Activated gamma-delta T cell treated with Interleukin-2 at 50 U/mL for 16 hours (primary cell): ENCODE results near the gene NKX1-1.
A peak's percentile ranks its signal among the peaks of the same experiment; 100 is the strongest.
"Not testable (repeated sequence)": the region's sequence is repeated elsewhere in the genome, so short reads cannot be mapped to it uniquely, and the experiment has no call there.

Experiments
- DNase-seq: peaks from one replicate; pipeline ENCODE4 v3.0.0-alpha.2; 2020

The NKX1-1 gene

DNA sequence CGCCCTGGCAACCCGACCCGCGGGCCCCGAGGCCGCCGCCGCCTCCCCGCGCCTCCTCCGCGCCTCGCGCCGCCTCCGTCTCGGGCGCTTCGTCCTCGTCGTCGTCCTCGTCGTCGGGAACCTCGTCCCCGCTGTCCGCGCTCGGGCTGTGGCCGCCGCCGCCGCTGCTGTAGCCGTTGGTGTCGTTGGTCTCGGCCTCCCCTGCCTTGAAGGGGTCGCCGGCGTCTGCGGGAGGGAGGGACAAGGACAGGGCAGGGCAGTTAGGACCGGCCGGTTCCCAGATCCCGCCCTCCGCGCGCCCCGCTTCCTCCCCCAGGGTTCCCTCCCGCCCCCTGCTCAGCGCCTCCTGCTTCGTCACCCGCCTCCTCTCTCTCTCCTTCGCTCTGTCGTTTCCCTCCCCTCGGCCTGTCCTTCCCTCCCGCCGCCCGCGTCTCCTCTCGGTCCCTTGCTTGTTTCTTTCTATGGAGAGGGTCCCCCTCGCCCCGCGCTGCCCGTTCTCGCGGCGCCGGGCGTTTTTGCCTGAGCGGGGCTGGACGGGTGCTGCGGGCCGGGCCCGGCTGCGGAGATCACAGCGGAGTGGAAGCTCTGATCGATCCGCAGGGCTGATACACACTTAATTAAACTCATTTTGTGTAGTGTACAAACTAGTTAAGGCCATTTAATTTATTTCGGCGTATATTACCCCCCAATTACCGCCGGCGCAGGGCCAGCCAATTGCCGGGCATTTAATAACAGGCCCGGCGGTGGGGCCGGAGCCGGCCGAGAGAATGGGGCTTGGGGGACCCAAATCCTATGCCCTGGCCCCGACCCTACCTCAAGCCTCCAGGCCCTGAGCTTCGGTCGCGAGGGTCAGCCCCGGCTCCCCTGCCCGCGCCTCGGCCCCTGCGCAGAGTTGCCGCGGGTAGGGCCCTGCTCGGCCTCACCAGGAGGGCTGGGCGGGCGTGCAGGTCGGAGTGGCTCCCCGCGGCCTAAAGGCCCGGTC, 2.4 kb downstream of the NKX1-1 start:
- peak; percentile 3 for DNase-seq

DNA sequence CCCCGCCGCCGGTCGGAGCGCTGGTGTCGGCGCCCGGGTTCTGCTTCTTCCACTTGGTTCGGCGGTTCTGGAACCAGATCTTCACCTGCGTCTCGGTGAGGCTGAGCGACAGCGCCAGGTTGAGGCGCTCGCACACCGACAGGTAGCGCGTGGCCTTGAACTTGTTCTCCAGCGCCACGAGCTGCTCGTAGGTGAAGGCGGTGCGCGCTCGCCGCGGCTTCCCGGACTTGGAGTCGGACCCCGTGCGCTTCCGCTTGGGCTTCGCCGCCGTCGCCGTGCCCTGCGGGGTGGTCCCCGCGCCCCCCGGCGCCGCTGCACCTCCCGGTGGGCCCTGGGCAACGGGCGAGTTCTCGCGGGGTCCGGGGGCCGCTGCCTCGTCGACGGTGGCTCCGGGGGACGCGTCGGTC, 3.1 kb downstream of the NKX1-1 start:
- no peak for DNase-seq

DNA sequence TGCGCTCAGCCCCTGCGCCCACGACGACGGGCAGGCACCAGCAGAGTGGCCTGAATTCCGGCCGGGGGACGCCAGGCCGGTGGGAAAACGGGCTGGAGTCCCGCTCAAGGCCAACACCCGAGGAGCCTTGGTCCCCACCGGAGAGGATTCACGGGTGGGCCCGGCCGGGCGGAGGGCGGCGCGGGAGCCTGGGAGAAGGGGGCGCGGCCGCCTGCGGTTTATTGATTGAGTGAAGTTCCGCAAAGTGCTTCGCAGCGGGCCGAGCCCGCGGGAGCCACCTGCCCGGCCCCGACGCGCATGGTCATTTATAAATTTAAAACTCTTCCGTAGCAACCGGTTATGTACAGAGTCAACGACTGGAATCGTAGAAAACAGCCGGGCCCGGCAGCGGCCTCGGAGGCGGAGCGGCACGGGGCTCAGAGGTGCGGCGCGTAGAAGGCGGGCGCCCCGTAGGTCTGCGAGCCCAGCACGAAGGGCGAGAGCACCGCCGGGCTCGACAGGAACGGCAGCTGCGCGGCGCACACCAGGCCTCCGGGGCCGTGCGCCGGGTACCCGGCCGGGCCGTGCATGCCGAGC, 3.6 kb downstream of the NKX1-1 start:
- DNase-seq: peak; percentile 1

DNA sequence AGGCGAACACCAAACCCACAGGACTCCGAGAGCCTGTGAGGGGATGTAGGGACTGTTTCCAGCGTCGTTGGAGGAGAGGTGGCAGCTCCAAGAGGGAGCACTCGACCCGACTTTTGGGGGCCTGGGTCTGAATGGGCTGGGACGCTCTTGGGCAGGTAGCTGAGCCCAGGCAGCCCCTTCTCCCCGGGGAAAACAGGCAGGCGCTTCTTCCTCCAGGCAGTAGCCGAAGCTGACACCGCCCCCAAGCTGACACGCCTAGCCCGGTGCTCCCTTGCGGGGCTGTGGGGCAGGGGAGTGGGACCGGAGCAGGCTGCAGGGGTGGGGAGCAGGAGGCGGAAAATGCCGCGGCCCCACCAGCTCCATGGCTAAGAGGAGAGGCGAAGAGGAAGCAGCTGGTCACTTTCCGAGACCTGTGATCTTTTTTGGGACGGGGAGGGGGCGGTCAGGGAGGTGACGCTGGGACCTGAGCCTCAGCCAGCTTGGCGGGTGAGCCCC, 4.2 kb downstream of the NKX1-1 start:
- peak; percentile 2 for DNase-seq

DNA sequence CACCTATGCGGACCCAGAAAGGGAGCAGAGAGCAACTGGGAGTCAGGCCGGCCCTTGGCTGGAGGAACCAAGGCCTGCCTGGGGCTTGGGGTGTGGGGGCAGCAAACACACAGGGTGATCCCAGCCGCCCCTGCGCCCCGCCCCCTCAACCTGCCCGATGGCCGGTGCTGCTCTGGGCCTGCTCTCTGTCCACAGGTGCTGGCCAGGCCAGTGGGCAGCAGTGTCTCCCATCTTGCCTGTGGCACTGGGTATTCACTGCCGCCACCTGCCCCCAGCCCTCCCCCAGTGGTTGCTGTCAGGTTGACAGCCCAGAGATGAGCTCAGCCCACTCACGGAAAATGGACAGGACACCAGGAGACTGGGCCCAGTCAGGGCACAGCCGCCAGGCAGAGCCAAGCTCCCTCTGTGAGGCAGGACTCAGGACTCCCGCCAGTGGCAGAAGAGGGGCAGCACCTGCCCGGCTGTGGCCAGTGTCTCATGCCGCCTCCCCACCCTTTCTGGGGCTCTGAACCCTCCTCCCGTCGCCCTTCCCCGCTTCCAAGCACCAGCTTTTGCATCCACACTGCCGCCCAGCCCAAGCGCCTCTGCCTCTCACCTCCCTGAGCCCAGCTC, 4.7 kb downstream of the NKX1-1 start:
- peak; percentile 2 for DNase-seq

DNA sequence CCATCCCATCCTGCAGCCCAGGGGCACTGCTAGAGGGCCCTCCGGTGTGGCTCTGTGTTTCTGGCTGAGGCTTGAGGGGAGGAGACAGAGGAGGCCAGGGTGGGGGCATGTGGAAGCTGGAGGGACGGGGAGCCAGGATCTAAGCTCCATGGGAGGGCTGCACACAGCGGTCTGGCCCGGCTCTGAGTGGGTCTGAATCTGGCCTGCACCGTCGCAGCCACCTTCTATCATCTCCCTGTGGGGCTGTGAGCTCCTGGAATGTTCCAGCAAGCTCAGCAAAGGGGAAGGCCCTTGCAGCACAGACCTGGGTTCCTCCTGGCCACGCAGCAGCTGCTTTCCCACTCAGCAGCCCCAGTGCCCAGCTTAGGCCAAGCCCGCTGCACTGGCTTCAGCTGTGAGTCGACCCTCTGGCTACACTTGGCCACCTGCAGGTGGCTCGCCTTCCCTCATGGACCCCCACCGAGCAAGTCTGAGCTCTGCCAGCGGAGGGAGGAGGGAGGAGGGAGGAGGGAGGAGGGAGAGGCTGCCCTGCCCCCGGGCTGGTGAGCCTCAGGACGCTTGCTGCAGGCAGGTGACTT, 5.3 kb downstream of the NKX1-1 start:
- DNase-seq: peak; percentile 2

DNA sequence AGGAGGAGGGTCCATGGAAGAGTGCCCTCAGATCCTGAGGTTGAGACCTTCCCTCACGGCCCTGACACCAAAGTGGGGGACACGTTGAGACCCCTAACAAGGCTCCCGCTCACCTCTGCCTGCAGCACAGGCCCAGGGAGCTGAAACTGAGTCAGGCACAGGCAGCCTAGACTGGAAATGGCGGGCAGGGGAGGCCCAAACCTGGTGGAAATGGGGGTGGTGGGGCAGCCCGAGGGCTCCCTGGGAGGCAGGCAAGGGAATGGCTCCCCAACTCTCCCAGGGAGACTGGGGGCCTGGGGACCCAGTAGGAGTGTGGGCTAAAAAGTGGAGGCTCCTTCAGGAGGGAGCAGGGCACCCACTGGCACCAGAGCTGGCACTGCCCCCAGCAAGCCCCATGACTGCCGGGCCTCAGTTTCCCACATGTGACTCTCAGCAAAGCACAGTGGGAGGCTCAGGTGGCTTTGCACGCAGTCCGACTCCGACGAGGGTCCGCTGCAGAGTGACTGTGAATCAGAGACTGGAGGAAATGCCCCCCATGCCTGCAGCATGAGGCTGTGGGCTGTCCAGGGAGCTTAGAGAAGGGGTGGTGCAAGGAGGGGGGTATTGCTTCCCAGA, 5.9 kb downstream of the NKX1-1 start:
- peak; percentile 2 for DNase-seq

DNA sequence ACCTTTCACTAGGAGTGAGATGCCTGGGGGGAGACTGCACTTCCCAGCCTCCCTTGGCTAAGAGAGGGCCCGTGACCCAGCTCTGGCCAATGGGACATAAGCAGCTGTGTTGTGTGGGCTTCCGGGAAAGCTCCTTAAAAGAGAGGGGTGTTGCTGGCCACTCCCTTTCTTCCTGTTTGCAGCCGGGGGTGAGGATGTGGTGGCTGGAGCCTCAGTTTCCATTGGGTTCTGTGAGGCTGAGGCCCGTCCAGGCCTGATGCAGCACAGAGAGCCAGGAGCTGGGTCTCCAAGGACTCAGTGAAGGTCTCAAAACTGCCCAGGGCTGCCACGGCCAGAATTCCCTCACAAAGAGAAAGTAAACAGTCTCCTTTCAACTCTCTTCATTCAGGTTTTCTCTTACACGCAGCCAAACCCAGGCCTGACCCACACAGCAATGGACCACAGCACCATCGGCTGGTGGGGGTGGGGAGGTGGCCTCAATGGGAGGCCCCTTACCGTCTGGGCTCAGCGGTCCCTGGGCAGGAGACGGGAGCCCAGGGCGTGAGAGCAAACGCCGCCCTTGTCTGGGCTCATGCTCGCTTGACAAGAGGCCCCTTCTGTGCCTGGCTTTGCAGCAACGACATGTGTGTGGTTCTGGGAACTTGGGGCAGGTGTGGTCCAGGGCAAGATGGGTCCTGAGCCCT, 6.6 kb downstream of the NKX1-1 start:
- DNase-seq: no peak

DNA sequence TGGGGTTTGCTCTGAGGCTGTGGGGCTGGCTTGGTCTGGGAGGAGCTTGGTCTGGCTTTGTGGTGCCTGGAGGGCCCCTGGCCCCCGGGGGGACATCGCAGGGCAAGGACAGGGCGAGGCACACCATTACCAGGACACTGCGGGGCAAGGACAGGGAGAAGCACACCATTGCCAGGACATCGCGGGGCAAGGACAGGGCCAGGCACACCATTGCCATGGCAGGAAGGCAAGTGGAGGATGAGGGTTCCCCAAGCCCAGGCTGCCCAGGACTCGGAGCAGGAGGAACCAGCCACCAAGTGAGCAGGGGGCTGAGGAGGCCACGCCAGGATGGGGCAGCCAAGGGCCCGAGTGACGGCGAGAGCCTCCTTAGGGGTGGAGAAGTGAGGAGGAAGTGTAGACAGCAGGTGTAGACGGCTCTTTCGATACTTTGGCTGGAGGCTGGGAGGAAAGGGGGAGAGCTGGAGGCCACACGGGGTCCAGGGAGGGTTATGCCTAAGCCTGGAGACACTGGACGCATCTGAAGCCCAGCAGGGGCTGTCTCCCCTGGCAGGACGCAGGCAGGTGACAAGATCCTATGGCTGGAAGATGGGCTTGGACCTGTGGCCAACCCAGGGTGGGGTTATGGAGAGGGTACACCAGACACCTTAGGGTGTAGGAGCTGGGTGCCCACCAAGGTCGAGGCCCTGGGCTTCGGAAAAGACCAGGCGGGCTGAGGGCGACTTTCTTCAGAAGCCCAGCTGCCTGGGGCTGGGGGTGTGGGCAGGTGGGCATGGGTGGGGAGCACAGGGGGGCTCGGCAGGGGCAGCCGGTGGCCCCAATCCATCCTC, 7.3 kb downstream of the NKX1-1 start:
- DNase-seq: peak; percentile 1

DNA sequence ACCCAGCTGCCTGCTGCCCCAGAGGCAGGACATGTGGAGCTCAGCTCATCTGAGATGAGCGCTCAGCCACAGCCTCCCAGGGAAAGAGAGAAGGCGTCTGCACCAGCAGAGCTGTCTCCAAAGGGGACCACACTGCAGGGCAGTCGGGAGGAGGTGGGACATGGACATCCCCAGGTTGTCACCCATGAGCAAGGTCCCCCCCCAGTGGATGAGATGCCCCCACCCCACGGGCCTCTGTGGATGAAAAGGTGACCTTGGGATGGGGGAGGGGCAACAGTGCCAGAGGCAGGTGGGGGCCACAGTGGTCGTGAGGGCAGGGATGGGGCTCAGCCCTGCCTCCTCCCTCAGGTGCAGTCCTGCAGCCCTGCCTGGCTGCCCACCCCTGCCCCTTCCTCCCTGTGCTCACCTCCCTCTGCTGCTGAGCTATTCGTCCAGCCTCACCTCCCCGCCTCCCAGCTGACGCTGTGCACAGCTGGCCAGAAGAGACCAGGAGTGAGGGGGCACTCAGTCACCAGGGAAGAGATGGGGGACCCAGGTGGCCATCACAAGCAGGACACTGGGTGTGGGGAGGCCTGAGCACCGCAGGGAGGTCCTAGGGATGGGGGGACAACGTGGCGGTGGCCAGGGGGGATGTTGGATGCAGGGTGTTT, 9.3 kb downstream of the NKX1-1 start:
- DNase-seq: no peak

DNA sequence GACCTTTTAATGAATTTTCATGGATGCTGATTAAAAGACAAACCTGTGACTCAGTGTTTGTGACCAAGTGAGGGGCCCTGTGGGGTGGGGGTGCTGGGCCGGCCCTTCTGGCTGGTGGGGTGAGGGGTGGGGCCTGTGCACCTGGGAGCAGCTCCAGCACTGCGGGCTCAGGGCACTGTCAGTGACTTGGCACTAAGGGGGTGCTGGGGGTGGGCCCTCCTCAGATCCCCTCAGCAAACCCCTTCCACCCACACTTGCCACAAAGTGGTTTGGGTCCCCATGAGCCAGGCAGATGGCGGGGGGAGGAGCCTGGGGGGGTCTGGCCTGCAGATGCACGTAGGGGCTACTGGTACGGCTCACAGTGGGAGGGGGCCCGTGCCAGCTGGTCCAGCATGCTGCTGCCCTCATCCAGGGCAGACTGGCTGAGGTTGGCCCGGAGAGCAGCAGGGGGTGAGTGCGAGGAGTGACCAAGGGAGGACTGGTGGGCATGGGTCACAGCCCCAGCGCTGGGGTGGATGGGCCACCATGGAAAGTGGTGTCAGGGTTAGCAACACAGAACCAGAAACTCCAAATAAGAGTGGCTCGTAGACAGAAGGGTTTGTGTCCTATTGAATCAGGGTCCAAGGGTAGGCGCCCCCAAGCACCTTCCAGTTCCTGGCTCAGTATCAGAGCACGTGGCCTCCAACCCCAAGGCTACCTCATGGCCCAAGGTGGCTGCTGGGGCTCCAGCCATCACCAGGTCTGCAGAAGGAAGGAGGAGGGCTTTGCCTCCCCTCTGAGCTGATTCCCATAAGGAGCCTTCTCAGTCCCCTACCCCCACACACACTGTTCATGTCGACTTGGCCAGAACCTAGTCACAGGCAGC, 10.1 kb downstream of the NKX1-1 start:
- no peak for DNase-seq

DNA sequence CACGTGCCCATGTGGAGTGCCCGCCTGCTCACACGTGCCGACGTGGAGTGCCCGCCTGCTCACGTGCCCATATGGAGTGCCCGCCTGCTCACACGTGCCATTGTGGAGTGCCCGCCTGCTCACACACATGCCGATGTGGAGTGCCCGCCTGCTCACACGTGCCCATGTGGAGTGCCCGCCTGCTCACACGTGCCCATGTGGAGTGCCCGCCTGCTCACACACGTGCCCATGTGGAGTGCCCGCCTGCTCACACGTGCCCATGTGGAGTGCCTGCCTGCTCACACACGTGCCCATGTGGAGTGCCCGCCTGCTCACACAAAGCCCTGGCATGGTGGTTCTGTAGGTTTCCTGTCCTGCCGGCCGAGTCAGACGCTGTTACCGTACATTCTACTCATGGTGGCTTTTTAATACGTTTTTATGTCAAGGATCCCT, 10.8 kb downstream of the NKX1-1 start:
- not testable (repeated sequence) for DNase-seq

DNA sequence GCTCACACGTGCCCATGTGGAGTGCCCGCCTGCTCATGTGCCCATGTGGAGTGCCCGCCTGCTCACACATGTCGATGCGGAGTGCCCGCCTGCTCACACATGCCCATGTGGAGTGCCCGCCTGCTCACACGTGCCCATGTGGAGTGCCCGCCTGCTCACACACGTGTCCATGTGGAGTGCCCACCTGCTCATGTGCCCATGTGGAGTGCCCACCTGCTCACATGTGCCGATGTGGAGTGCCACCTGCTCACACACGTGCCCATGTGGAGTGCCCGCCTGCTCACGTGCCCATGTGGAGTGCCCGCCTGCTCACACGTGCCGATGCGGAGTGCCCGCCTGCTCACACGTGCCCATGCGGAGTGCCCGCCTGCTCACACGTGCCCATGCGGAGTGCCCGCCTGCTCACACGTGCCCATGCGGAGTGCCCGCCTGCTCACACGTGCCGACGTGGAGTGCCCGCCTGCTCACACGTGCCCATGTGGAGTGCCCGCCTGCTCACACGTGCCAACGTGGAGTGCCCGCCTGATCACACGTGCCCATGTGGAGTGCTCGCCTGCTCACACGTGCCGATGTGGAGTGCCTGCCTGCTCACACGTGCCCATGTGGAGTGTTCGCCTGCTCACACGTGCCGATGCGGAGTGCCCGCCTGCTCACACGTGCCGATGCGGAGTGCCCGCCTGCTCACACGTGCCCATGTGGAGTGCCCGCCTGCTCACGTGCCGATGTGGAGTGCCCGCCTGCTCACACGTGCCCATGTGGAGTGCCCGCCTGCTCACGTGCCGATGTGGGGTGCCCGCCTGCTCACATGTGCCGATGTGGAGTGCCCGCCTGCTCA, 11.5 kb downstream of the NKX1-1 start:
- DNase-seq: not testable (repeated sequence)

DNA sequence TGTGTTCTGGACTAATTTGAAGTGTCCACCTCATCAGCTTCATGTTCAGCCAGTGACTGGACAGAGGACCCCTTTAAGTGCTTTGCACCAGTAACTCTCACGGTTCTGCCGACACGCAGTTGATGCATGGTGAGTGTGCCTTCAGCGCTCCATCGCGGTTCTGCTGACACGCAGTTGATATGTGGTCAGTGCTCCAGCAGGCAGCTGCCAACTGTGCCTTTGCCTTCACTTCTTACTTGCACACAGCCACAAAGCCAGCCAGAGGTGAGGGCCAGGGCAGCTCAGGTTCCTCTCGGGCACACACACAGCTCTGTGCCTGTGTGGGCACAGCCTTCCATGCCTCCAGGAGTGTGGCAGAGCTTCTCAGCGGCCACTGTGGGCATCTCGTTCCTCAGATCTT, 12.4 kb downstream of the NKX1-1 start:
- DNase-seq: no peak

DNA sequence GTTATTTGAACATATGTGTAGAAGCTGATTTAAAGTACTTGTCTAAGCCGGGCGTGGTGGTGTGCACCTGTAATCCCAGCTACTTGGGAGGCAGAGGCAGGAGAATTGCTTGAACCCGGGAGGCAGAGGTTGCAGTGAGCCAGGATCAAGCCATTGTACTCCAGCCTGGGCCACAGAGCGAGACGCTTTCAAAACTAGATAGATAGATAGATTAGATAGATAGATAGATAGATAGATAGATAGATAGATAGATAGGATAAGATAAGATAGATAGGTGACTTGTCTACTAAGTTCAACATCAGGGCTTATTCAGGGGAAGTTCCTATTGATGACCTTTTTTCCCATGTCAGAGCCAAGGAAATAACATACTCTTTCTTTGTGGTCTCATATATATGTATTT, 12.9 kb downstream of the NKX1-1 start:
- DNase-seq: not testable (repeated sequence)

DNA sequence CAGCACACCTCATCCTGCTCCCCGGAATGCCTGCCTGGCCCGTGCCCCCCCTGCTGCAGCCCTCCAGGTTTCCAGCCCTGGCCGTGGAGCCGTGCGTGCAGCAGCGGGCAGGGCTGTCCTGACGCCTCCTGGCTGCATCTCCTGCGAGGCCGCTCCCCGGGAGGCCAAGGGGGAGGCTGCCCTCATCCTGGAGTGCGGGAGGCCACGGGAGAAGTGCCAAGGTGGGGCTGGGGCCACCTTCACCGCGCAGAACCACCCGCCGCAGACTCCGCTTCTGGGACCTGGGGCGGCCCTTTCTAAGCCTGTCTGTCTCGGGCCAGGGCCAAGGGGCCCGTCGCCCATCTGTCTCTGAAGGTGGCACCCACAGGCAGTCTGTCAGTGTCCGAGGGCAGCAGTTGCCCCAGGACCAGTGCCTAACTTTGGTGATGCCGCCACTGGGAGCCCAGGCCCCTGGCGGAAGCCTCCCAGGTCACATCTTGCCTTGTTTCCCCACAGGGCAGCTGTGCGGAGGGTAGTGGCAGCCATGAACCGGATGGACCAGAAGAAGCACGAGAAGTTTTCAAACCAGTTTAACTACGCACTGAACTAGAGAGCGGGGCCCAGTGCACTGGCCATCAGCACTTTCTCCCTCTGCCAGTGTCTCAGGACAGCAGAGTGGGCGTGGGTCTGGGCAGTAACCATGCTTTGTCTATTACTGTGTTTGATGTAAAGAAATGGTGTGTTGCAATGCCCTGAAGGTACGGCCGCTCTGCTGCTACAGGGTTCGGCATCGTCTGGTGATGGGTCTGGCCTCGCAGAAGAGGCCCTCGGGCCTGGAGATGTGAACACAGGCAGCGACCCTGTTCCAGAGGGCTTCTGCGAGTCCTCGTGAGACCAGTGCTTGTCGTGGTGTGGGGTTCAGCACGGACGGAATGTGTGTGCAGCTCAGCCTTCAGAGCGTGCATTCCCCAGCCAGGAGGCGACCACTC, 20.6 kb downstream of the NKX1-1 start:
- no peak for DNase-seq

DNA sequence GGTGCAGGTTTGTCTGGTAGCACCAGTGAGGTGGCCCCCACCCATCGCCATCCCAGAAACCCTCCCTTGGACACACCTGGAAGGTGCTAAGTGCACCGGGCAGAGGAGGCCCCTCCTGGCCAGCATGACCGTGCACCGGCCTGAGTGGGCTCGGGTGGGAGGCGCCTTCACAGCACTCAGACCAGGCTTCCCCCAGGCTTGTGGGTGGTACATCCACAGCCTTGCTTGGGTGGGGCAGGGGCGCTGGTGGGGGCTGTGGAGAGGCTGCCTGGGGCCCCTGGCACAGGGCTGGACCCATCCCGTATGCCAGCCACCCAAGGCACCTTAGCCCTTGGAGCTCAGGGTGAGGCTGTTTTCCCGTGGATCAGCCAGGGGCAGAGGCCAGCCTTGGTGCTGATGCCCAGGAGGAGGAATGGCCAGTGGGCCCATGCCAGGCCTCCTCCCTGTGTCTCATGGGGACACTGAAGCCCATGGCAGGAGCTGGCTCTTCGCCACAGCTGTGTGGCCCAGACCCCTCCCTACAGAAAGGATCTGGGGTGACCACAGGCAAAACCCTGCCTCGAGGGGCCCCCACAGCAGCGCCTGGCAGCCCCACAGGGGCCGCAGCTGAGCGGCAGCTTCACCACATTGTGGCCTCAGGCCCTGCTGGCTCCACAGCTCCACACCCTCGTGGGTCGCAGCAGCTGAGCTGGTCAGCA, 21.4 kb downstream of the NKX1-1 start:
- no peak for DNase-seq
